Measurements from ENCODE around the gene EIF5A. TPM values are rescaled to one million over a fixed set of nuclear protein-coding genes. Genes with fewer than 3 reads are reported as not detected.

EIF5A gene
- total and polyA plus RNA-seq, 2 experiments from 2014 or later: 267 to 693 TPM

DNA sequence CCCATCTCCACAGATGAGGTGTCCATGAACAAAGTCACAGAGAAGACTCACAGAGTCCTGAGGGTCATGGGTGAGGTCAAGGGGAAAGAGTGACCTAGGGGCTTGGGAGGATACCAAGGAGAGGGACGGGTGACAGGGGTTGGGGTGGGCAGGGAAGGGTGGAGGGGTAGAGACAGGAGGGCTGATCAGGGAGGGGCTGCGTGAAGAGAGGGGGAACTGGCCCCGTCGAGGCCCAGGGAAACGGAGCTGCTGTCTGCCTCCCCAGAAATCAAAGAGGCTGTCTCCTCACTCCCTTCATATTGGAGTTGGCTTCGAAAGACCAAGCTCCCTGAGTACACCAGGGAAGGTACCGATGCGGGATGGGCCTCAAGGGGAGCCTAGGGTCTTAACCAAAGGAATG lies 48.1 kb downstream of the EIF5A start:
- H3K9me2 ChIP-seq (replicated peaks; ENCODE audit: insufficient read depth): no peaks in the 10 kb centered on the region
- no peak for DNase-seq (ENCODE audit: low spot score)
- H3K4me2 ChIP-seq: peak overlapping the region; percentile 94
- TF ChIP-seq, protein P1, sequence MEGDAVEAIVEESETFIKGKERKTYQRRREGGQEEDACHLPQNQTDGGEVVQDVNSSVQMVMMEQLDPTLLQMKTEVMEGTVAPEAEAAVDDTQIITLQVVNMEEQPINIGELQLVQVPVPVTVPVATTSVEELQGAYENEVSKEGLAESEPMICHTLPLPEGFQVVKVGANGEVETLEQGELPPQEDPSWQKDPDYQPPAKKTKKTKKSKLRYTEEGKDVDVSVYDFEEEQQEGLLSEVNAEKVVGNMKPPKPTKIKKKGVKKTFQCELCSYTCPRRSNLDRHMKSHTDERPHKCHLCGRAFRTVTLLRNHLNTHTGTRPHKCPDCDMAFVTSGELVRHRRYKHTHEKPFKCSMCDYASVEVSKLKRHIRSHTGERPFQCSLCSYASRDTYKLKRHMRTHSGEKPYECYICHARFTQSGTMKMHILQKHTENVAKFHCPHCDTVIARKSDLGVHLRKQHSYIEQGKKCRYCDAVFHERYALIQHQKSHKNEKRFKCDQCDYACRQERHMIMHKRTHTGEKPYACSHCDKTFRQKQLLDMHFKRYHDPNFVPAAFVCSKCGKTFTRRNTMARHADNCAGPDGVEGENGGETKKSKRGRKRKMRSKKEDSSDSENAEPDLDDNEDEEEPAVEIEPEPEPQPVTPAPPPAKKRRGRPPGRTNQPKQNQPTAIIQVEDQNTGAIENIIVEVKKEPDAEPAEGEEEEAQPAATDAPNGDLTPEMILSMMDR (IDR thresholded peaks at IDR 0.05; ENCODE audit: poor library complexity): no peak
- no peak for TF ChIP-seq EZH2 (IDR thresholded peaks at IDR 0.05; ENCODE audit: borderline replicate concordance)
- TF ChIP-seq EZH2phosphoT487 (IDR thresholded peaks at IDR 0.05; ENCODE audit: low read depth, severe bottlenecking, unreplicated experiment): no peak
- no peak overlapping the region for H2AFZ ChIP-seq
- no peaks in the 10 kb centered on the region for H3K9me3 ChIP-seq (ENCODE audit: low read depth)
- H3K4me1 ChIP-seq (ENCODE audit: insufficient read depth): peaks cover 25% of the 10 kb centered on the region
- peaks cover 21% of the 10 kb centered on the region for H3K79me2 ChIP-seq
- H3K4me3 ChIP-seq: no peak overlapping the region
- no peaks in the 10 kb centered on the region for H3K36me3 ChIP-seq (replicated peaks; ENCODE audit: insufficient read depth, low read depth)
- H4K20me1 ChIP-seq (ENCODE audit: insufficient read depth, poor library complexity, severe bottlenecking): no peaks in the 10 kb centered on the region
- H3K27me3 ChIP-seq: no peaks in the 10 kb centered on the region
- WGBS (ENCODE audit: low lambda C conversion rate, missing lambda C conversion rate): 98% methylated on average over 8 of the region's 8 CpGs
- H3K27ac ChIP-seq: no peak overlapping the region

DNA sequence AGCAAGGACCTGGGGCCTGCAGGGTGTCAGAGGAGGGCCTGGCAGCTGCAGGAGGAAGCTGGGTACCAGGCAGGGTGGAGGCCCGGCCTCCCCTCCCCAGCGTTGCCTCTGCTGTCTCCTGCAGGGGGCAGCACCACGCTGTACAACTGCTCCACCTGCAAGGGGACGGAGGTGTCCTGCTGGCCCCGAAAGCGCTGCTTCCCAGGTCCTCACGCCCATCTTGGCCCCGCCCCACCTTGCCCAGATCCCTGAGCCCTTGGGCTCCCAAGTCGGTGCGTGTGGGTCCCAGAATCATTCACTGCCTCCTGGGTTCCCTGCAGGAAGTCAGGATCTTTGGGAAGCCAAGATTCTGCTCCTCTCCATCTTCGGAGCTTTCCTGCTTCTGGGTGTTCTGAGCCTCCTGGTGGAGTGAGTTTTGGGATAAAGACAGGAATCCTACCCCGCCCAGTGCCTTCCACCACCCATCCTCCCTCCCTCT lies 48.7 kb downstream of the EIF5A start:
- no peaks in the 10 kb centered on the region for H3K36me3 ChIP-seq (replicated peaks; ENCODE audit: insufficient read depth, low read depth)
- H3K9me2 ChIP-seq (replicated peaks; ENCODE audit: insufficient read depth): no peaks in the 10 kb centered on the region
- H3K9me3 ChIP-seq (ENCODE audit: low read depth): no peaks in the 10 kb centered on the region
- peak; percentile 90 for DNase-seq (ENCODE audit: low spot score)
- peaks cover 25% of the 10 kb centered on the region for H3K4me1 ChIP-seq (ENCODE audit: insufficient read depth)
- H3K79me2 ChIP-seq: peaks cover 21% of the 10 kb centered on the region
- H2AFZ ChIP-seq: no peak overlapping the region
- no peak overlapping the region for H3K4me2 ChIP-seq
- H3K27ac ChIP-seq: no peak overlapping the region
- H3K27me3 ChIP-seq: no peaks in the 10 kb centered on the region
- TF ChIP-seq, protein P1 (IDR thresholded peaks at IDR 0.05; ENCODE audit: poor library complexity): peak; percentile 86
- TF ChIP-seq EZH2phosphoT487 (IDR thresholded peaks at IDR 0.05; ENCODE audit: low read depth, severe bottlenecking, unreplicated experiment): no peak
- TF ChIP-seq EZH2 (IDR thresholded peaks at IDR 0.05; ENCODE audit: borderline replicate concordance): no peak
- H3K4me3 ChIP-seq: no peak overlapping the region
- WGBS (ENCODE audit: low lambda C conversion rate, missing lambda C conversion rate): 17% methylated on average over 8 of the region's 12 CpGs
- no peaks in the 10 kb centered on the region for H4K20me1 ChIP-seq (ENCODE audit: insufficient read depth, poor library complexity, severe bottlenecking)

DNA sequence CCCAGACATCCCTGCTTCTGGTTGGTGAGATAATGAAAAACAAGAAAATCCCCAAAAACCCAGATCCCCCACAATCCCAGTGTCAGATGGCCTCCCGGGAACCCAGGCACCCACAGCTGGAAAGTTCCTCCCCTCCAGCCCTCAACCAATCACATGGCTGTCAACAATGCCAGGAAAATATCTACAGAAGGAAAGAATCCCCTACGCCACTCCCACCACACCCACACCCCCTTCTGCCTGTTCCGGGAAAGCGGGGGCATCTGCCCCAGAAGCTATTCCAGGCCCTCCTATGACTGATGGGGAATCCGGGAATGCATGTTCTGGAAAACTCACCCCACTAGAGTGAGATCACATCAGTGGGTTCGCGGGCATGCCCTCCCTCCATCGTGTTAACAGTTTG lies 49.3 kb downstream of the EIF5A start:
- no peaks in the 10 kb centered on the region for H3K27me3 ChIP-seq
- no peak overlapping the region for H2AFZ ChIP-seq
- 87% methylated on average over 8 of the region's 8 CpGs for WGBS (ENCODE audit: low lambda C conversion rate, missing lambda C conversion rate)
- DNase-seq (ENCODE audit: low spot score): no peak
- peaks cover 25% of the 10 kb centered on the region for H3K4me1 ChIP-seq (ENCODE audit: insufficient read depth)
- H3K9me3 ChIP-seq (ENCODE audit: low read depth): no peaks in the 10 kb centered on the region
- H3K4me3 ChIP-seq: no peak overlapping the region
- H3K4me2 ChIP-seq: no peak overlapping the region
- H3K79me2 ChIP-seq: peaks cover 21% of the 10 kb centered on the region
- H3K36me3 ChIP-seq (replicated peaks; ENCODE audit: insufficient read depth, low read depth): no peaks in the 10 kb centered on the region
- TF ChIP-seq, protein P1 (IDR thresholded peaks at IDR 0.05; ENCODE audit: poor library complexity): no peak
- no peak for TF ChIP-seq EZH2 (IDR thresholded peaks at IDR 0.05; ENCODE audit: borderline replicate concordance)
- TF ChIP-seq EZH2phosphoT487 (IDR thresholded peaks at IDR 0.05; ENCODE audit: low read depth, severe bottlenecking, unreplicated experiment): no peak
- no peaks in the 10 kb centered on the region for H4K20me1 ChIP-seq (ENCODE audit: insufficient read depth, poor library complexity, severe bottlenecking)
- H3K9me2 ChIP-seq (replicated peaks; ENCODE audit: insufficient read depth): no peaks in the 10 kb centered on the region
- no peak overlapping the region for H3K27ac ChIP-seq

DNA sequence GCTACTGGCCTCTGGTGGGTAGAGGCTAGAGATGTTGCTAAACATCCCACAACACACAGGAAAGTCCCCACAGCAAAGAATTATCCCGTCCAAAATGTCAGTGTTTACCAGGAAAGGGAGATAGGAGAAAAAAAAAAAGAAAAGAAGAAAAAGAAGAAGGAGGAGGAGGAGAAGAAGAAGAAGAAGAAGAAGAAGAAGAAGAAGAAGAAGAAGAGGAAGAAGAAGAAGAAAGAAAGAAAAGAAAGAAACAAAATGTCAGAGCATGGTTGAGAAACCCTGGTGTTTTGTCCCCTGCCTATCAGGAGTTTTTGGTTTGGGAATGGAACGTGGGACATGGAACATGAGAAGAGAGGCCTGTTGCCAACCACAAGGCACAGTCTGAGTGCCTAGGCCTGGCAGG lies 50.0 kb downstream of the EIF5A start:
- TF ChIP-seq EZH2phosphoT487 (IDR thresholded peaks at IDR 0.05; ENCODE audit: low read depth, severe bottlenecking, unreplicated experiment) (no peak), EZH2 (IDR thresholded peaks at IDR 0.05; ENCODE audit: borderline replicate concordance) (no peak)
- TF ChIP-seq, protein P1 (IDR thresholded peaks at IDR 0.05; ENCODE audit: poor library complexity): no peak
- Histone ChIP-seq H3K9me3 (ENCODE audit: low read depth) (no peaks in the 10 kb centered on the region), H3K4me1 (ENCODE audit: insufficient read depth) (peaks cover 25% of the 10 kb centered on the region), H3K9me2 (replicated peaks; ENCODE audit: insufficient read depth) (no peaks in the 10 kb centered on the region), H3K27ac (no peak overlapping the region), H4K20me1 (ENCODE audit: insufficient read depth, poor library complexity, severe bottlenecking) (no peaks in the 10 kb centered on the region), H3K79me2 (peaks cover 18% of the 10 kb centered on the region), H3K4me2 (no peak overlapping the region), H3K4me3 (no peak overlapping the region), H3K27me3 (no peaks in the 10 kb centered on the region), H2AFZ (no peak overlapping the region), H3K36me3 (replicated peaks; ENCODE audit: insufficient read depth, low read depth) (no peaks in the 10 kb centered on the region)
- 80% methylated on average over 2 of the region's 2 CpGs for WGBS (ENCODE audit: low lambda C conversion rate, missing lambda C conversion rate)
- DNase-seq (ENCODE audit: low spot score): no peak

Data from hepatocyte (in vitro differentiated cells).